NCI-H146 treated with DMSO at 0.1 percent for 48 hours (cell line): ENCODE measurements around the gene BPIFB1.

Source experiments
- DNase-seq: peaks from one replicate; lab custom pipeline; 2025; ENCODE audit not compliant: unreplicated experiment; lab: John Stamatoyannopoulos, UW

The BPIFB1 gene

DNA sequence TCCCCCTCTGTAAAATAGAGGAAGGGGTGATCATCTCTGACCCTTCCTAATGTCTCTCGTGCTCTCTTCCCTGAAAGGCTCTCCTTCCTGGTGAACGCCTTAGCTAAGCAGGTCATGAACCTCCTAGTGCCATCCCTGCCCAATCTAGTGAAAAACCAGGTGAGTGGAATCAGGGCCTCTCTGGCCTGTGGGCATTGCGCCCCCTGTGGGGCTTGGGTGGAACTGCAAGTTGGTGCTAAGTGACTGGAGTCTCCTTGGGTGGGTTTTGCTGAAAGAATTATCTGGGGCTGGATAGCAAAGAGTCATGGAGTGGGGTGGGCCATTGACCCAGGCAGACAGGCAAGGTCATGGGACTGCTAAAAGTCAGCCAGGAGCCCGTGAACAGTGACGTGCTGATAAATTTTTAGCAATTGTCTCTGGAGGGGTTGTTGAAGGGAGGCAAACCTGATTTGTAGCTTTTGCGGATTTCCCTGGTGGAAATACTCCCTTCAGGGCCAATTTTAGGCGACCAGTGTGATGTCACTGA lies 8.9 kb downstream of the BPIFB1 start:
- DNase-seq = no peak

DNA sequence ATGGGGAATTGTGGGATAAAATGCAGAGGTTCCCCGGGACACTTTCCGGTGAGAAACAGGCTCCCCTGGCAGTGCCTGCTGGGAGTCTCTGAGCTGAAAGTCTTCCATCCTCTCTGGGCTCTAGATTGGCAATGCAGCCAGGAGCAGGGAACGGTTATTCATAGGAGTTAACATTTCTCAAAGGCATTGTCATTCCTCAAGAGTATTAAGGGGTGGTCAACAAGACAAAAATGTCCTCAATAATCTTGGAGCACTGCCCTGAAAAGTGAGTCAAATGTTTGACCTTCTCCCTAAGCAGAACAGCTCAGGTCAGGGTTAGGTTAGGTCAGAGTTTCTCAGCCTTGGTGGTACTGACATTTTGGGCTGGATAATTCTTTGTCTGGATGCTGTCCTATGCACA lies 13.2 kb downstream of the BPIFB1 start:
- DNase-seq = no peak

DNA sequence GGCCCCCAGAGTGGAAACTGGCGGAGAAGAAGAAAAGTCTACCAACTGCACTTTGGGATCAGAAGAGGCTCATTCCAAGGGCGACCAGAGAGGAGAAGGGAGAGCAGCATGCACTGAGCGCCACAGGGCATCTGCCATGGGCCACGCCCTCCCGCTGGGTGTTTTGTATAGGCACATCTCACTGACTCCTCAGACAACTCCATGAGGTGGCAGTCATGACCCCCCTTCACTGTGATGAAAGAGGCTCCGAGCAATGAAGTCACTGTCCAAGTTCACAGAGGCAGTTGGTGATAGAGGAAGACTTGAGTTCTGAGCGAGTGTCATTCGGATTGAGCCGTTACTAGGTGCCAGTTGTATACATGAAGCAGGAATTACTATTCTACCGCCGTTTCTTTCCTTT lies 15.4 kb downstream of the BPIFB1 start:
- peak; percentile 69 for DNase-seq

DNA sequence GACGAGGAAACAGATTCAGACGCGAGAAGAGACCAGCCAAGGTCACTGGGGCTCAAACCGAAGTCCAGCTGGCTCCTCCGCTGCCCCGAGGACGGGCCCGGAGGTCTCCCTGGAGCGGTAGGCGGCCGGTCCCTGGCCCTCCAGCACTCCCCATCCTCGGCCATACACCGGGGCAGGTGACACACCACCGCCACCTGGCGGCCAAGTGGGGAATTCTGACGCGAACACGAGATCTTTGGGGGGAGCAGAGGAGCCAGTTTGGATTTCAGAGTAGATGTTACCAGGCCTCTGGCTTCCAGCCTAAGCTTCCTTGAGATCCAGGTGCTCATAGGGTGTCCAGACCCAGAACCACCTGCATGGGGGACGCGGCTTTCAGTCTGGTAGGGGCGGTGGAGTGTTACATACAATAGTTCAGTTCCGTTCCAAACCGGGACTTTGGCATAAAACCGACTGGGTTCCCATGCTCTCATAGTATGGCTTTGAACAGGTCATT lies 16.1 kb downstream of the BPIFB1 start:
- peak; percentile 75 for DNase-seq

DNA sequence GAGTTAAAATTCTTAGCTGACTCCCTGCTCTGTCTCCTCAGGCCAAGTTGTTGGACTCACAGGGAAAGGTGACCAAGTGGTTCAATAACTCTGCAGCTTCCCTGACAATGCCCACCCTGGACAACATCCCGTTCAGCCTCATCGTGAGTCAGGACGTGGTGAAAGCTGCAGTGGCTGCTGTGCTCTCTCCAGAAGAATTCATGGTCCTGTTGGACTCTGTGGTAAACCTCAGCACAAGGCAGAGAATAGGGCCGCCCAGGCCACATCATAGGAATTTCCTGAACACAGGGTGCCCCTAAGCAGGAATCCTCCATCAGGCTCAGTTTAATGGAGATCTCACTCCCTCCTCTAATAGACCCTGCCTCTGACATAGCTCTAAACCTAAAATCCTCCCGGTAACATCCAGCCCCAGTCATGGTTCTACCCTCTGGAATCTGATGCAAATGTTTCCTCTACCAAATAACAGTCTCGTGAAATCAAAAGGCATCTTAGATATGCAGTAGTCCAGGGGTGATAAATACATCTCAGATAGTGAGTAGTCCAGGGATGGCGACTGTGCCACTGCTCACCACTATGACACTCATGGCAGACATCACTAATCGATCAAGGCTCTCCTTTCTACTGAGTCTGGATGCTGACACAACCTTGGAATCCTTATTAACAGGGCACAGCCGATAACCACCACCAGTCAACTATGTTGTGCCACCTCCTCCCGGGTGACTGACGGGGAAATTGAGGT lies 18.3 kb downstream of the BPIFB1 start:
- no peak for DNase-seq

DNA sequence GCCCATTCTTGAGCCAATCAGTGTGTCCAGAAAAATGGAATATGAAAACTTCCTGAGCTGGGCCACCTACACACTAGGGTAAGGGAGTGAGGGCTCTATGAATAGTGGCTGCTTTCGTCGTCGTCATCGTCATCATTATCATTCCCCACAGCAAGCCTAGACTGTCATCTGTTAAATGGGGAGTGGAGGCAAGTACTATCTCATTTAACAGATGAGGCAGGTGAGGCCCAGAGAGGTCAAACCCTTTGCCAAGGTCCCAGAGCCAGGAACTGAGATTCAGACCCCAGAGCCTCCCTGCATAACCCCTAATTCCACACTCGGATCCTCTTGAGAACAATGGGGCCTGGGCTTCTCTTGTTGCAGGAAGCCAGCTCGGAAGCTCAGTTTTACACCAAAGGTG lies 20.6 kb downstream of the BPIFB1 start:
- DNase-seq = no peak

DNA sequence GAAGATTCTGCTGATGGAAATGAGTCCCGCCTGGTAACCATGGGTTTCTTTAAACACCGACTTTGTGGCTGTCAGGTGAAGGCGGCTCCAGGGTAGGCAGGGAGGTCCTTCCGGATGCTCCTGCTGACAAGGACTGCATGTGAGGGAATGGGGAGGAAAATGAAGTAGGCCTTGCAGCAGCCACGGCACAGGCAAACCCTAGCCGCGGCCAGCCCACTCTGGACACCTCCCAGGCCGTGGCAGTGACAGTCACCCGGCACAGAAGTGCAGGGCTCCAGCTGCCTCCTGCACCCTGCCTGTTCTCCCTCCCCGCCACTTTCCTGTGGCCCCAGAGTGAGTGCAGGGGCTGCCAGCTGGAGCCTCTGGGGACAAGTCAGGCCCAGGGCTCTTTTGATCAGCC lies 21.0 kb downstream of the BPIFB1 start:
- DNase-seq = no peak

DNA sequence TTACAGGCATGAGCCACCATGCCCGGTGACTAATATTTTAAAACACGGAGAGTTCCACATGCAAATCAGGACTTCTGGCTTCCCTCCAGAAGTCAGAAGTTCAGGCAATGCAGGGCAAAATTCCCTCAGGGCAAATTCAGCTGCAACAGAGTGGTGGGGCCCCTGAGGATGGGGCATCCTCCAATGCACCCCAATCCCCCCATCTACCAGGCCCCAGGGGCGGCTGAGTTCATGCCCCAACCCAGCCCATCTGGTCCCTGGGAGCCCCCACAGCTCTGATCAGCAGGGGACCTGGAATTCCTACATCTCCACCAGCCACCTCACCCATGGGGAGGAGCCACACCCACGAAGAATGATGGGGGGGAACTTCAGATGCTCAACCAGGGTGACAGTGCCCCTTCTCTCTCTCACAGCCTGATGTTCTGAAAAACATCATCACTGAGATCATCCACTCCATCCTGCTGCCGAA lies 22.6 kb downstream of the BPIFB1 start:
- DNase-seq = no peak

DNA sequence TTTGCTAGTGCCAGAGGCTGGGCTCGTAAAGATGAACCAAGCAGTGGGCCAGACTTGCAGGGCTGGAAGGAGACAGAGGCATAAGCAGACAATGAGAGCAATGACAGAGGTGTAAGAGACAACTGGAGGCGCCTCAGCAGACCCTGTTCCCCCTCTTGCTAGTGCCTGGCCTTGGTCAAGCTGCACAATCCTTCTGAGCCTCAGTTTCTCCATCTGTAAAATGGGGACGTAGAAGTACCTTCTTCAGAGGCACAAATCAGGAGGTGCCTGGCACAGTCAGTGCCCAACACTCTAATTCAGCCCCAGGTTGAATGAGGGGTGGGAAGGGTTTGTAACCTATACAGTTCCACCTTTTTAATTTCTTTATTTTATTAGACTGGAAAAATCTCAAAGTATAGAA lies 23.2 kb downstream of the BPIFB1 start:
- DNase-seq = no peak

DNA sequence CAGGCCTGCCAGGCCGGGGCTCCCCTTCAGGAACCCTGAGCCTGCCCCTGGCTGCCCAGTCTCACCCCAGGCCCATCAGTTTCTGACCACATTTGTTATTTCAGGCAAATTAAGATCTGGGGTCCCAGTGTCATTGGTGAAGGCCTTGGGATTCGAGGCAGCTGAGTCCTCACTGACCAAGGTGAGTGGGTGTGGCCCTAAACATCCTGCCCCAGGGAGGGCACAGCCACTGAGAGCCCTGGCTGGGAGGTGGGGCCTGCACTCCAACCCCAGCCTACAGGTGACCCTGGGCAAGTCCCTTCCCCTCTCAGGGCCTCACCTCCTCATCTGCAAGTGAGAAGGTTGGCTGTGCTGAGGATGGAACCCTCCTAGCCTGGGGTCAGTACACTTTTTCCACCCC lies 23.8 kb downstream of the BPIFB1 start:
- no peak for DNase-seq

DNA sequence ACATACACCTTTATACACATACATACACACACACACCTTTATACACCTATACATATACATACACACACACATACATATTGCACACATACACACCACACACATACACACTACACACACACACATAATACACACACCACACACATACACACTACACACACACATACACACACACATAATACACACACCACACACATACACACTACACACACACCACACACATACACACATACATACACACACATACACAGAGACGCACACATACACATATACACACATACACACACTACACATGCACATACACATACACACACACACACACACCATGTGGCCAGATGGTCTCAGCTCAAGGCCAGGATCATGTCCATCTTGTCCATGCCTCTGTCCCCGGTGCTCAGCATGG lies 25.7 kb downstream of the BPIFB1 start:
- no peak for DNase-seq

DNA sequence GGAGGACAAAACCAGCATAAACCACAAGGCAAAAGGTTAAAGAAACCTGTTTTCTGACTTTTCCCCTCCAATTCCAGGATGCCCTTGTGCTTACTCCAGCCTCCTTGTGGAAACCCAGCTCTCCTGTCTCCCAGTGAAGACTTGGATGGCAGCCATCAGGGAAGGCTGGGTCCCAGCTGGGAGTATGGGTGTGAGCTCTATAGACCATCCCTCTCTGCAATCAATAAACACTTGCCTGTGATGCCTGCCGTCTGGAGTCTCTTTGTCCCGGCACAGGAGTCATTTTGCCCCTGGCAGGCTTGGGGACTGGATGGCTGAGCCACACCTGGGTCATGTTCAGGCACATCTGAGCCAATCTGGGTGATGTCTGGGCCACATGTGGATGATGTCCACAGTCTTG lies 26.6 kb downstream of the BPIFB1 start:
- no peak for DNase-seq

DNA sequence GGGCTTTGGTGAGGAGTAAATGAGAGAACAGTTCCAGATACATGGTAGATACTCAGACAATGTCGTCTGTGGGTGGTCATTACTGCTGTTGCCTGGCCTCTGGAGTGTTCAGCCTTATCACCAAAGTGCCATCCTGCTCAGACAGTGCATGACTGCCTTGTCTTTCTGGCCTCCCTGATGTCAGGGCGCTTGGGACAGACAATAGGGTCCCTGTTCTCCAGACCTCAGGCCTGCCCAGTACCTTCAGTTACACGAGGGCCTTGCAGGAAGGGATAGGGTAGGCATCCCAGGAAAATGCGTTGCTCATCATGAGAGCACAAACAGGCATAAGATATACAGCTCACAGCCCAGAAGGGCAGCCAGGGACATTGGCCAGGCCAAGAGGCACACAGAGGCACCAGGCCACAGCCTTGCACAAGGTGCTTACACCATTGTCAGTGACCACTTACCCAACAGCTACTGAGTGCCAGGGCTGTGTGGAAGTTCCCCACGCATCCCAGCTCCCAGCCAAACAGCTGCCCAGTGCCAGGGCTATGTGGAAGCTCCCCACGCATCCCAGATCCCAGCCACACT lies 27.4 kb downstream of the BPIFB1 start:
- DNase-seq = no peak

DNA sequence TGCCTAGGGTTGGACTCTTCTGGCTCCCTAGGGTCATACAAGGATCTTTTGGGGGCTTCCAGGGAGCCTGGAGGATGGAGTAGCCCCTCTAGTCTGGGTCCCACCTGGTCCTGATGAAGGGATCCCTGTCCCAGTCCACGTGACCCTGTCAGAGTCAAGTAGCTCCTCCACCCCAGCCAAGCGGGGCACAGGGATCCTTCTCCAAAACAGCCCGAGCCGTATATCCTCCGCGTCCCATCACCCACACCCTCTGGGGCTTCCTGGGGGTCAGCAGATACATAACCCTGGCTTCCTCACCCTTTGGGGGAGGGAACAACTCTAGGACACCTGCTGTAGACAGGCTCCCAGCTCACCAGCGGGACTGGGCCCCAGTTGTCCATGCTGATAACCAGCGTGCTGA lies 28.0 kb downstream of the BPIFB1 start:
- no peak for DNase-seq

DNA sequence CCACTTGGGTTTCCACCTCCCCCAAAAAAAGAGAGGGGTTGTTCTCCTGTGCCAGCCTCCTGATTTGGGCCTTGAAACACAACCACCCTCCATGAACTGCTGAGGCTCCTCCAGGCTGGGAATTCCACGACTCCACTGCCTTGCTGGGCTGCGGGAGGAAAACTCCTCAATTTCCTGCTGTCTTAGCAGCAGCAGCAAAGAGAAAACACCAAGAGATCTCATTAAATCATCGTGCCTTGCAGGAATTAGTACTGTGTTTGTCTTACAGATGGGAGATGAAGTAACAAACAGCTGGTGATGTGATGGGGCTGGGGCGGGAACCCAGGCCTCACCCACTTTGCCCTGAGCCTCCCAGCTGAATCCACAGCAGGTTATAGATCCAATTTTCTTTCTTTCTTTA lies 29.0 kb downstream of the BPIFB1 start:
- no peak for DNase-seq

DNA sequence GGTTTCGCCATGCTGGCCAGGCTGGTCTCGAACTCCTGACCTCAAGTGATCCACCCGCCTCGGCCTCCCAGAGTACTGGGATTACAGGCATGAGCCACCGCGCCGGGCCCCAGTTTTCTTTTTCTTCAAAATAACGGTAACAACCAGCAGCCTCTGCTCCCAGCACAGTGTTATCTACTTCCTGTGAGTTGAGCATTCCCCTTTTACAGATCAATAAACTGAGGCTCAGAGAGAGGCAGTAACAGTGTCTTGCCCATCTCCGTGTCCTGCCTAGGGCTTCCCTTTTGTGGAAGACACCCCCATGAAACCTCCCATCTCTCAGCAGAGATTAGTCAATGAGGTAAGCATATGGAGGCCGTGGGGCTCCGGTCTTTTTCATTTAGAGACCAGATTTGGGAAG lies 29.6 kb downstream of the BPIFB1 start:
- DNase-seq = no peak

DNA sequence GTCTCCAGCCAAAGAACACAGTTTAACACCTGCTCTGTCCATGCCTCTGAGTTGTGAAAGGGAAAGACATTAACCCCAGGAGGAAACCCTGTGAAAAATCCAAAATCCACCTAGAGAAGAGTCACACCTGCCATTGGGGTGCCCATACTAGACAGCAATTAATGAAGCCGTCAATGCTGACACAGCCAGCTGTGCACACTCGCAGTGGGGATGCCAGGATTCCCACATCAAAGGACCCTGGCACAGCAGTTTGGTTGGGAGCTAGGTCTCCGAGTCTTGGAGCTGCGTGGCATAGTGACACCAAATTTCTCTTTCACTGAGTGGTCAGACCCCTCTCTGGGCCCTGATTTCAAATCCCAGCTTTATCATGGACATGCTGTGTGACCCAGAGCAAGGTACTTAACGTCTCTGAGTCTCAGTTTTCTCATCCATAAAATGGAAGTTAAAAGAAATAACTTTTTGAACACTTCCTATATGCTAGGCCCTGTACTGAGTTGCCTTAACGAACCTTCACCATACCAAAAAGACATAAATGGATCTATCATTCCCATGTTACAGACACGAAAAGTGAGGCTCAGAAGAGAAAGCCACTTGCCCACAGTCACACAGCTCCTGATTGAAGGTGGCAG lies 30.8 kb downstream of the BPIFB1 start:
- no peak for DNase-seq

DNA sequence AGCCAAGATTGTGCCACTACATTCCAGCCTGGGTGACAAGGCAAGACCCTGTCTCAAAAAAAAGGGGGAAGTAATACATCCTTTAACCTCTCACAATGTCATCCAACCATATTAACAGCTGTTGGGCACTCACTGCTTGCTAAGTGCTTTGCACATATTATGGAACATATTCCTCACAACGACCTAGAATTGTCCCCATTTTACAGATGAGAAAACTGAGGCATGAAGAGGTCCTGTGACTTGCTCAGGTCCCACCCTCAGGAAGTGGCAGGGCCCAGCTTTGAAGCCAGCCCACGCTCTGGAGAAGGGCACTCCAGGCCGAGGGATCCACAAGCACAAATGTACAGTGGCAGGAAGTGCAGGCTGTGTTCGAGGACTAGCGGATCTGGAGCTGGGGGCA lies 33.3 kb downstream of the BPIFB1 start:
- DNase-seq = no peak

DNA sequence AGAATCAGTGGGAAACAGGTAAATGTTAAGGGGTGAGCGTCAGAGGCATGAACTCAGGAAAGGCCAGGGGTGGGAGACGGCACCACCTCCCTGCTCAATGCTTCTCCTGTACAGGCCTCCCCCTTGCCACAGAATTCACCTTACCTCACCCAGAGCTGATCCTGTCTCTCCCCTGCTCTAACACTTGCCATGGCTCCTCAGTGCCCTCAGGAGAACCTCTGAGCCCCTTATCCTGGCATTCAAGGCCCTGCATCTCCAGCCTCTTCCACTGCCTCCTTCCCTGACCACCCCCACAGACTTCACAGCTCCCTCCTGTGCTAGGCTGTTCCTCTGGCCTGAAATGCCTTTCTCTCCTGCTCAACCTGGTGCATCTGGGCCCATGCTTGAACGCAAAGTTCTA lies 33.9 kb downstream of the BPIFB1 start:
- no peak for DNase-seq

DNA sequence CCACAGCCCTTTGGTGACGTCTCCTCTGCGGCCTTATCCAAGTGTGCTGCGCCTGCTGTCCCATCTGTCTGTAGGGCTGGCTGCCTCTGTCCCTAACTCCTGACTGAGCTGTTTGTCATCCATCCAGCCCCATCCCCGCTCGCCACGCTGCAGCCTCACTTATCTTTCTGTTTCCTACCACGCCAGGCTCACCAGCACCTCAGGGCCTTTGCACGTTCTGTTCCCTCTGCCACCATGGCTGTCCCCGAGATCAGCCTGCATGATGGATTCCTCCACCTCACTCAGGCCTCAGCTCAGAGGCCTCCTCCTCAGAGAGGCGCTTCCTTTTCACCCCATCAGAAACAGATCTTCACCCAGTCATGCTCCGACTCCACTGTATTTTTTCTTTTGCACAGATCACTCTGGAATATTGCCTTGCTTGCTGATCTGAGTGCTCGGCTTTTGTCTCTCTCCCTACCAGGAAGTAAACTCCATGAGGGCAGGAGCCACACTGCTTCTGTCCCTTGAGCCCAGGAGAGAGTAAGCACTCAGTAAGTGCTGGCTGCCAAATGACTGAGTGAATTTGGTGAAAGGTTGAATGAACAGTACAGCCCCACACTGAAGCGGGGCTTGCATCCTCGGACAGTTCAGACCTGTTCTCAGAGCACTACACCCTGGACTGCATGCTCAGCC lies 34.5 kb downstream of the BPIFB1 start:
- DNase-seq = no peak

DNA sequence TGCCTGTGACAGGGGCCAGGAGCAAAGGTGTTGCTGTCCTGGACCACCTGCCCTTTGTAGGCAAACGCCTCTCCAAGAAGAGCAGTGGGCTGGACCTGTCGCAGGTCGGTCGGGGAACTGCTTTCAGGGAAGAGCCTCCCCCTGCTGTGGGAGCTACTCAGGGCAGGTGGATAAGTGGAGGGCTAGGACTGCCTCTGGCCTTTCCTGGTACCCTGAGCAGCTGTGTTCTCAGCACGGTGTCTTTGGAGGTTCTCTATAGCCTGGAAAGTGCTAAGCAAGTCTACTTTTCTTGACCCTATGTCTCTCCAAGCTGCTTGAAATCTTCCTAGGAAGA lies 35.0 kb downstream of the BPIFB1 start:
- DNase-seq = no peak

DNA sequence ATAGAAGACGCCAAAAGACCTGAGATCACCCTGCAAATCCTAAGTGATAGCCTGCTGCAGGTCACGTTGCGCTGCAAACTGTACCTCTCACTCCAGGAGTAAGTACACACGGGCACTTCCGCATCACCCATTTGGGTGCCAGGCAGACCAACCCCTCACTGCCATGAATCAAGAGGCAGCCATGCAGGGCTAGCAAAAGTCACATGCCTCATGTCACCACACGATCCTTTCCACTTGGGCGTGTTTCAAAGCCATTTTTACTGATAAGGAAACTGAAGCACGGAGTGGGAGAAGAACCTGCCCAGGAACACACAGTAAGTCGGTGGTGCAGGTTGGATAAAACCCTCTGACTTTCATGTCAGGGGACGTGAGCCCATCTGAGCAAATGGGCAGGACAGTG lies 37.0 kb downstream of the BPIFB1 start:
- DNase-seq = no peak
